SK-N-SH (cell line): ENCODE results near the gene DMRT1.

Experiments used
- CHD2 ChIP-seq: fragments of 150-350 bp; IDR thresholded peaks from 2 replicates; pipeline ENCODE4 v1.6.1; 2018; ENCODE audit warnings: low read length; ENCODE audit not compliant: partially characterized antibody
- EP300 ChIP-seq, 2 experiments: IDR thresholded peaks; 2 replicates each; pipeline versions ENCODE4 v1.4.0 to v1.6.1; 2012; ENCODE audit warnings: borderline replicate concordance in 1 of 2, low read depth in 1 of 2, low read length in 1 of 2
- FOXJ3 ChIP-seq: sonication (generic); formaldehyde crosslinking; IDR thresholded peaks from 2 replicates; pipeline ENCODE4 v1.5.1; 2020; ENCODE audit warnings: mild to moderate bottlenecking, missing genetic modification reagents
- GABPA ChIP-seq: IDR thresholded peaks from 2 replicates; pipeline ENCODE4 v1.4.0; 2012; ENCODE audit warnings: low read depth, mild to moderate bottlenecking
- JUND ChIP-seq: IDR thresholded peaks from 2 replicates; pipeline ENCODE4 v1.4.0; 2012
- NRF1 ChIP-seq: IDR thresholded peaks from 2 replicates; pipeline ENCODE4 v1.6.1; 2012; ENCODE audit warnings: low read depth, mild to moderate bottlenecking, low read length
- POLR2AphosphoS5 ChIP-seq: IDR thresholded peaks from 2 replicates; pipeline ENCODE4 v1.6.1; 2012; ENCODE audit warnings: low read depth, low read length
- SIN3A ChIP-seq: IDR thresholded peaks from 2 replicates; pipeline ENCODE4 v1.6.1; 2012; ENCODE audit warnings: low read depth, mild to moderate bottlenecking, low read length, moderate library complexity, borderline replicate concordance
- TAF1 ChIP-seq: IDR thresholded peaks from 2 replicates; pipeline ENCODE4 v1.6.1; 2012; ENCODE audit warnings: low read depth, mild to moderate bottlenecking, low read length, moderate library complexity, borderline replicate concordance
- TCF12 ChIP-seq: IDR thresholded peaks from 2 replicates; pipeline ENCODE4 v1.4.0; 2012
- TF ChIP-seq, protein P1 (sequence below): fragments of 200-600 bp; sonication (generic); IDR thresholded peaks from 2 replicates; pipeline ENCODE4 v1.6.1; 2017; ENCODE audit warnings: antibody characterized with exemption, mild to moderate bottlenecking, moderate library complexity
- TF ChIP-seq, protein P2 (sequence below): IDR thresholded peaks from 2 replicates; pipeline ENCODE4 v1.6.1; 2012; ENCODE audit warnings: mild to moderate bottlenecking, low read depth, low read length, moderate library complexity
- TF ChIP-seq, protein P3 (sequence below): fragments of 150-350 bp; IDR thresholded peaks from 2 replicates; pipeline ENCODE4 v1.6.1; 2017; ENCODE audit warnings: antibody characterized with exemption, low read length, low read depth, borderline replicate concordance
- TF ChIP-seq, protein P4 (sequence below): fragments of 150-350 bp; IDR thresholded peaks from 2 replicates; pipeline ENCODE4 v1.6.1; 2016; ENCODE audit warnings: mild to moderate bottlenecking, low read depth, low read length

DNA sequence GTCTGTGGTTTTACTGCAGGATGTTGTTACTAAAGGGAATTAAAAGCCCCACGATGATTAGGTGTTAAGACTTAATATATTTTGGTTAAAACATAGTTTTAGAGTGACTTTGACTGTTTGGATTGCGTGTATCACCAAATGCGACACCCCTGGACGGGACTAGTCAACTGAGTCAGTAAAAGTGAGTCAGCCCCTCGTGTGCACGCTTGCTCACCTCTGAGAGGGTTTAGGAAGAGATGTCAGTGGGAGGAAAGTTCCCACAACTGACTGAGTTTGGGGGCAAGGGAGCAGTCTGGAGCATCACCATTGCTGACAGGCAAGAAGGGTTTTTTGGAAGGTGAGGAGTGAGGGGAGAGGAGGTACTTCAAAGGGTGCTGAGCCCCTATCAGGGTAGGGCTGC is 120.5 kb downstream of the DMRT1 start:
- no peak for TF ChIP-seq EP300 (IDR thresholded peaks at IDR 0.05; ENCODE audit: borderline replicate concordance in 1 of 2, low read depth in 1 of 2, low read length in 1 of 2)
- TF ChIP-seq, protein P1, sequence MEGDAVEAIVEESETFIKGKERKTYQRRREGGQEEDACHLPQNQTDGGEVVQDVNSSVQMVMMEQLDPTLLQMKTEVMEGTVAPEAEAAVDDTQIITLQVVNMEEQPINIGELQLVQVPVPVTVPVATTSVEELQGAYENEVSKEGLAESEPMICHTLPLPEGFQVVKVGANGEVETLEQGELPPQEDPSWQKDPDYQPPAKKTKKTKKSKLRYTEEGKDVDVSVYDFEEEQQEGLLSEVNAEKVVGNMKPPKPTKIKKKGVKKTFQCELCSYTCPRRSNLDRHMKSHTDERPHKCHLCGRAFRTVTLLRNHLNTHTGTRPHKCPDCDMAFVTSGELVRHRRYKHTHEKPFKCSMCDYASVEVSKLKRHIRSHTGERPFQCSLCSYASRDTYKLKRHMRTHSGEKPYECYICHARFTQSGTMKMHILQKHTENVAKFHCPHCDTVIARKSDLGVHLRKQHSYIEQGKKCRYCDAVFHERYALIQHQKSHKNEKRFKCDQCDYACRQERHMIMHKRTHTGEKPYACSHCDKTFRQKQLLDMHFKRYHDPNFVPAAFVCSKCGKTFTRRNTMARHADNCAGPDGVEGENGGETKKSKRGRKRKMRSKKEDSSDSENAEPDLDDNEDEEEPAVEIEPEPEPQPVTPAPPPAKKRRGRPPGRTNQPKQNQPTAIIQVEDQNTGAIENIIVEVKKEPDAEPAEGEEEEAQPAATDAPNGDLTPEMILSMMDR = no peak
- no peak for TF ChIP-seq POLR2AphosphoS5
- TF ChIP-seq CHD2 = no peak
- no peak for TF ChIP-seq FOXJ3 (CRISPR knock-in tag)
- TF ChIP-seq, protein P2, sequence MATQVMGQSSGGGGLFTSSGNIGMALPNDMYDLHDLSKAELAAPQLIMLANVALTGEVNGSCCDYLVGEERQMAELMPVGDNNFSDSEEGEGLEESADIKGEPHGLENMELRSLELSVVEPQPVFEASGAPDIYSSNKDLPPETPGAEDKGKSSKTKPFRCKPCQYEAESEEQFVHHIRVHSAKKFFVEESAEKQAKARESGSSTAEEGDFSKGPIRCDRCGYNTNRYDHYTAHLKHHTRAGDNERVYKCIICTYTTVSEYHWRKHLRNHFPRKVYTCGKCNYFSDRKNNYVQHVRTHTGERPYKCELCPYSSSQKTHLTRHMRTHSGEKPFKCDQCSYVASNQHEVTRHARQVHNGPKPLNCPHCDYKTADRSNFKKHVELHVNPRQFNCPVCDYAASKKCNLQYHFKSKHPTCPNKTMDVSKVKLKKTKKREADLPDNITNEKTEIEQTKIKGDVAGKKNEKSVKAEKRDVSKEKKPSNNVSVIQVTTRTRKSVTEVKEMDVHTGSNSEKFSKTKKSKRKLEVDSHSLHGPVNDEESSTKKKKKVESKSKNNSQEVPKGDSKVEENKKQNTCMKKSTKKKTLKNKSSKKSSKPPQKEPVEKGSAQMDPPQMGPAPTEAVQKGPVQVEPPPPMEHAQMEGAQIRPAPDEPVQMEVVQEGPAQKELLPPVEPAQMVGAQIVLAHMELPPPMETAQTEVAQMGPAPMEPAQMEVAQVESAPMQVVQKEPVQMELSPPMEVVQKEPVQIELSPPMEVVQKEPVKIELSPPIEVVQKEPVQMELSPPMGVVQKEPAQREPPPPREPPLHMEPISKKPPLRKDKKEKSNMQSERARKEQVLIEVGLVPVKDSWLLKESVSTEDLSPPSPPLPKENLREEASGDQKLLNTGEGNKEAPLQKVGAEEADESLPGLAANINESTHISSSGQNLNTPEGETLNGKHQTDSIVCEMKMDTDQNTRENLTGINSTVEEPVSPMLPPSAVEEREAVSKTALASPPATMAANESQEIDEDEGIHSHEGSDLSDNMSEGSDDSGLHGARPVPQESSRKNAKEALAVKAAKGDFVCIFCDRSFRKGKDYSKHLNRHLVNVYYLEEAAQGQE = no peak
- no peak for TF ChIP-seq TAF1
- no peak for TF ChIP-seq JUND
- TF ChIP-seq NRF1 = no peak
- TF ChIP-seq, protein P3, sequence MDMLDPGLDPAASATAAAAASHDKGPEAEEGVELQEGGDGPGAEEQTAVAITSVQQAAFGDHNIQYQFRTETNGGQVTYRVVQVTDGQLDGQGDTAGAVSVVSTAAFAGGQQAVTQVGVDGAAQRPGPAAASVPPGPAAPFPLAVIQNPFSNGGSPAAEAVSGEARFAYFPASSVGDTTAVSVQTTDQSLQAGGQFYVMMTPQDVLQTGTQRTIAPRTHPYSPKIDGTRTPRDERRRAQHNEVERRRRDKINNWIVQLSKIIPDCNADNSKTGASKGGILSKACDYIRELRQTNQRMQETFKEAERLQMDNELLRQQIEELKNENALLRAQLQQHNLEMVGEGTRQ = no peak
- TF ChIP-seq, protein P4, sequence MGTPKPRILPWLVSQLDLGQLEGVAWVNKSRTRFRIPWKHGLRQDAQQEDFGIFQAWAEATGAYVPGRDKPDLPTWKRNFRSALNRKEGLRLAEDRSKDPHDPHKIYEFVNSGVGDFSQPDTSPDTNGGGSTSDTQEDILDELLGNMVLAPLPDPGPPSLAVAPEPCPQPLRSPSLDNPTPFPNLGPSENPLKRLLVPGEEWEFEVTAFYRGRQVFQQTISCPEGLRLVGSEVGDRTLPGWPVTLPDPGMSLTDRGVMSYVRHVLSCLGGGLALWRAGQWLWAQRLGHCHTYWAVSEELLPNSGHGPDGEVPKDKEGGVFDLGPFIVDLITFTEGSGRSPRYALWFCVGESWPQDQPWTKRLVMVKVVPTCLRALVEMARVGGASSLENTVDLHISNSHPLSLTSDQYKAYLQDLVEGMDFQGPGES = no peak
- no peak for TF ChIP-seq SIN3A
- no peak for TF ChIP-seq TCF12
- TF ChIP-seq GABPA = no peak
